DND-41 (cell line): Measurements from ENCODE around the gene IFT88.

Source experiments
- CTCF ChIP-seq: IDR thresholded peaks from 2 replicates; pipeline ENCODE4 v1.5.1; 2012; ENCODE audit warnings: borderline replicate concordance, low read length, moderate library complexity, mild to moderate bottlenecking; ENCODE audit not compliant: poor library complexity, severe bottlenecking; ENCODE audit errors: extremely low read depth
- EZH2 ChIP-seq: IDR thresholded peaks from 3 replicates; pipeline ENCODE4 v1.6.1; 2012; ENCODE audit warnings: borderline replicate concordance, low read depth, mild to moderate bottlenecking, moderate library complexity, low read length, inconsistent platforms; ENCODE audit not compliant: severe bottlenecking

- TF ChIP-seq CTCF = no peak
- TF ChIP-seq EZH2 = no peak
These were observed 5.2 kb upstream of the IFT88 start for GRCh38 chr13:20561741-20562140.
